Measurements from ENCODE around the gene BCCIP.

Gene BCCIP

DNA sequence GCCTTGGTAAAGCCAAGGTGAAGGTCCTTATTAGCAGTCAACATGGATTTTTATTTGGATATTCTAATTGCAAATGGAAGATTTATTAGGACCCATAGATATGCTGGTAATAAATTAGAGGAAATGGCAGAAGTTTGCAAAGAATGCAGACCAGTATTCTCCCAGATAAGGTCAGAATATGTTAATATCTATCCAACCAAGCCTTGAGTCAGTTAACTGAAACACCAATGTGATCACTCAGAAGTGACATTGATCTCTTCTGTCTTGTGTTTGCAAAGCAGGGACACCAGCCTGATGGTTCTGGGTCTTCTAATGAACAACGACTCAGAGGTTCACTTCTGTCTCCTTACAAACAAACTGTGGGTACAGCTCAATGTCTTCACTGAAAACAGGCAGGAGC, 21.8 kb upstream of the BCCIP start:
- H3K4me3 ChIP-seq (ENCODE audit: low read length) = no peak overlapping the region
- H3K4me1 ChIP-seq (ENCODE audit: insufficient read depth, low read length) = no peaks in the 10 kb centered on the region
- no peak overlapping the region for H3K9ac ChIP-seq (ENCODE audit: low read depth, low read length)
- no peaks in the 10 kb centered on the region for H3K9me3 ChIP-seq (ENCODE audit: insufficient read depth, low read depth, low read length)
- no peaks in the 10 kb centered on the region for H3K27me3 ChIP-seq (ENCODE audit: insufficient read depth, low read length)
- peaks cover 53% of the 10 kb centered on the region for H3K36me3 ChIP-seq (ENCODE audit: insufficient read depth, low read depth, low read length)
- H3K27ac ChIP-seq (ENCODE audit: low read length) = no peak overlapping the region

DNA sequence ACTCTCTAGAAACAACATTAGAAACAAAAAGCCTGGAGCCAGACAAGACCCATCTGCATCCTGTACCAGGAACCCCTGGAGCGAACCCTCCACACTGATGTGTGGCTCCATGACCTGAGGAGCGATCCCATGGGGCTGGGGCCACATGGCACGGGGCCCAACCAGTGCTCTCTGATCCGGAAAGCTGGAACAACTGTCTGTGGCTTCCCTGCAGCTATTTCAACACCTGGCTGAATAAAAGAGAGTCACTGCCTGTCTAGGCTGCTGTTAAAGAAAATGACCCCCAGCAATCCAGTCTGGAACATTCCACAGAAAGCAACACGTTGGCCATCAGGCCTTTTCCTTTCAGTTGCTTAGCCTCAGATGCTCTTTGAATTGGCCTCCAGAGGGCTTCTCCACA, 21.2 kb upstream of the BCCIP start:
- Histone ChIP-seq H3K27ac (ENCODE audit: low read length) (no peak overlapping the region), H3K27me3 (ENCODE audit: insufficient read depth, low read length) (no peaks in the 10 kb centered on the region), H3K9ac (ENCODE audit: low read depth, low read length) (no peak overlapping the region), H3K9me3 (ENCODE audit: insufficient read depth, low read depth, low read length) (no peaks in the 10 kb centered on the region), H3K4me3 (ENCODE audit: low read length) (no peak overlapping the region), H3K36me3 (ENCODE audit: insufficient read depth, low read depth, low read length) (peaks cover 56% of the 10 kb centered on the region), H3K4me1 (ENCODE audit: insufficient read depth, low read length) (no peaks in the 10 kb centered on the region)

DNA sequence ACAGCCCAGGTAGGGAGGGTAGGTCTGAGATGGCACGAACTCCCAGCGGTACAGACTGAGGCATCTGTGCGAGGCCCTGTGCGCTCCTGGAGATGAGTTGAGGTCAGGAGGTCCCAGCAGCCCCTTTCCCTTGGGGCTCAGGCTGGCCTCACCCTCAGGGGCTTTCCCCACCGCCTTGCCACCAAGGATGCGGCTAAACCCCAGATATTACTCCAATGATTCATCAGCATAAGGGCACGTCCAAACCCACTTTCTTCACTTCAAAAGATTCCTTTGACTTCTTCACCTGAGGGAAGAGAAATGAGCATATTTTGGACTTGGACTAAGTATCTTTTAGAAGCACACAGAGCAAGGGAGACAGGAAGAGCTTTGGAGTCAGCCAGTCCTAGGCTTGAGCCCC, 20.6 kb upstream of the BCCIP start:
- Histone ChIP-seq H3K9ac (ENCODE audit: low read depth, low read length) (no peak overlapping the region), H3K36me3 (ENCODE audit: insufficient read depth, low read depth, low read length) (peaks cover 56% of the 10 kb centered on the region), H3K9me3 (ENCODE audit: insufficient read depth, low read depth, low read length) (no peaks in the 10 kb centered on the region), H3K4me3 (ENCODE audit: low read length) (no peak overlapping the region), H3K27ac (ENCODE audit: low read length) (no peak overlapping the region), H3K4me1 (ENCODE audit: insufficient read depth, low read length) (no peaks in the 10 kb centered on the region), H3K27me3 (ENCODE audit: insufficient read depth, low read length) (no peaks in the 10 kb centered on the region)

DNA sequence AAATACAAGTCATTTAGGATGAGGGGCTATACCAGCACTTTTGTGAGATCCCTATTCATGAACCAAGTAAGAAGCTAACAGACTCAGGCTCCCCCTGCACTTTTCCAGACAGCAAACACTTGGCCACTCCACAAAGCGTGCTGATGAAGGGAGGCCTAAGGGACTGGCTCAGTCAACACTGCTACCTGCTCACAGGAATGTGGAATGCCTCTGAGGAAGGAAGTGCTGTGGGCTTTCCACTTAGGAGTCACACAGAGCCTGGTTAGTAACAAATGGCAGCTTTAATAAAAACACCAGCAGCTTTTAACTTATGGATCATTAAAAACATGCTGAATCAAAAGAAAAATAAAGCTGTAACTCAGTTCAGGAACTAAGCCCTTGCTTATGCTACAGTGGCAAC, 15.3 kb upstream of the BCCIP start:
- Histone ChIP-seq H3K27ac (ENCODE audit: low read length) (no peak overlapping the region), H3K36me3 (ENCODE audit: insufficient read depth, low read depth, low read length) (peaks cover 70% of the 10 kb centered on the region)

DNA sequence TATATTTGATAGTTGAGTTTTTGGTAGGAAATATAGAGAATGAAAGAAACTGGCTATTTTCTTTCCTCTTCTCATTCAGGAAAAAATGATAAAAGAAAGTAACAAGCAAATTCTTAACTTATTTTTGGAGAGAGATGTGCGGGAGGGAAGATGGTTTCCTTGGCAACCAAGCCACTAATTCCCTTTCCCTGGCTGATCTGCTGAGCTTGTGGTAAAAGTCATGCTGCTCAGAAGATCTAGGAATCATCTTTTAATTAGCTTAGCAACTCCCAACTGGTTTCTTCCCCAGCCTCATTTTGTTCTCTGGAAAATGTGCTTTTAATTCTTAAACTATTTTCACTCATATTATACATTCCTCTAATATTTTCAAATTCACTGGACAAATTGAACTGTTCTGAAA, 12.1 kb upstream of the BCCIP start:
- H3K9ac ChIP-seq (ENCODE audit: low read depth, low read length) = no peak overlapping the region
- H3K27ac ChIP-seq (ENCODE audit: low read length) = no peak overlapping the region
- peaks cover 76% of the 10 kb centered on the region for H3K36me3 ChIP-seq (ENCODE audit: insufficient read depth, low read depth, low read length)
- H3K9me3 ChIP-seq (ENCODE audit: insufficient read depth, low read depth, low read length) = no peaks in the 10 kb centered on the region
- no peak overlapping the region for H3K4me3 ChIP-seq (ENCODE audit: low read length)
- H3K4me1 ChIP-seq (ENCODE audit: insufficient read depth, low read length) = no peaks in the 10 kb centered on the region
- H3K27me3 ChIP-seq (ENCODE audit: insufficient read depth, low read length) = no peaks in the 10 kb centered on the region

More for the DNA sequence above, 15.3 kb upstream of the BCCIP start:
- H3K4me1 ChIP-seq (ENCODE audit: insufficient read depth, low read length) = no peaks in the 10 kb centered on the region
- H3K4me3 ChIP-seq (ENCODE audit: low read length) = no peak overlapping the region
- H3K9ac ChIP-seq (ENCODE audit: low read depth, low read length) = no peak overlapping the region
- no peaks in the 10 kb centered on the region for H3K9me3 ChIP-seq (ENCODE audit: insufficient read depth, low read depth, low read length)
- H3K27me3 ChIP-seq (ENCODE audit: insufficient read depth, low read length) = no peaks in the 10 kb centered on the region

DNA sequence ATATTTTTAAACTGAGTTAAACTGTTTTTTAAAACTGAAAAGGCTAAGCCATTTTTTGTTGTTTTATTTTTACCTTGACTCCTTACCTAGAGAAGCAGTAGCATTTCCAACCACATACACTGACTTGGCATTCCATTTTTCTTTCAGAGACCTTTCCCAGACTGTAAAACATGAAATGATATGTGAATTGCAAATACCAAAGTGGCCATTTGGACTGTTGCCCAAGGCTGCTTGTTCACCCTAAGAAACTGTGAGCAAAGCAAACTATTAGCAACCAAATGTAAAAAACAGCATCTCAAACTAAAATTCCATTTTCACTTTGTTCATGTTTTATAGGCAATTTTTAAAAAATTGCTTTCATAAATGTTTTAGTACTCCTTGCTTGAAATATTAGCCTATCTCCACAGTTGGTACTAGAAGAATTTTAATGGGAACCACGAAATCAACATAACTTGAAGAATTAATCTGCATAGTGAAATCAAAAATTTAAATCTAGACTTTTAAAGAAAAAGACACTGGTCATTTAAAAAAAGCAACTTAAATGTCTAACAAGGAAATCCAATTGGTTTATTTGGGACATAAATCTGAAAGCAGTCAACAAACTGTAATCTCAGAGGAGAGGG, 11.1 kb upstream of the BCCIP start:
- Histone ChIP-seq H3K27me3 (ENCODE audit: insufficient read depth, low read length) (no peaks in the 10 kb centered on the region), H3K9ac (ENCODE audit: low read depth, low read length) (no peak overlapping the region), H3K4me3 (ENCODE audit: low read length) (no peak overlapping the region), H3K4me1 (ENCODE audit: insufficient read depth, low read length) (no peaks in the 10 kb centered on the region), H3K27ac (ENCODE audit: low read length) (no peak overlapping the region), H3K9me3 (ENCODE audit: insufficient read depth, low read depth, low read length) (no peaks in the 10 kb centered on the region), H3K36me3 (ENCODE audit: insufficient read depth, low read depth, low read length) (peaks cover 66% of the 10 kb centered on the region)

DNA sequence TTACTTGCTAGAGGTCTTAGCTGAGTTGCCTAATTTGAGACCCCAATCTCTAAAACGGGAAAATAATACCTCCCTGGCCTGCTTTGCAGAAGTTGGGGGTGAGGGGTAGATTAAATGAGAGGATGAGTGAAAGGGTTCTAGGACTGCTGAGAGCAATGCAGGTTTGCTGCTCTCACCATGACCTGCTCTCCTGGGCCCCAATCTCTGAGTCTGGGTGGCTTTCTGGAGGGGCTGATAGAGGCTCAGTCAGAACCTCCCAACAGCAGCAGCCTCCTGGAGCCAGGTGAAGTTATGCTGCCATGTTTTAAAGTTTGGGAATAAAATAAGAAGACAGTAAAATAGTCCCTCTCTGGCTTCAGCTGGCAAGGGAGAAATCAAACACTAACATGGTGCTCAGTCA, 7.6 kb upstream of the BCCIP start:
- Histone ChIP-seq H3K4me3 (ENCODE audit: low read length) (no peak overlapping the region), H3K36me3 (ENCODE audit: insufficient read depth, low read depth, low read length) (peaks cover 45% of the 10 kb centered on the region), H3K27ac (ENCODE audit: low read length) (no peak overlapping the region), H3K4me1 (ENCODE audit: insufficient read depth, low read length) (no peaks in the 10 kb centered on the region), H3K27me3 (ENCODE audit: insufficient read depth, low read length) (no peaks in the 10 kb centered on the region), H3K9me3 (ENCODE audit: insufficient read depth, low read depth, low read length) (no peaks in the 10 kb centered on the region), H3K9ac (ENCODE audit: low read depth, low read length) (no peak overlapping the region)

DNA sequence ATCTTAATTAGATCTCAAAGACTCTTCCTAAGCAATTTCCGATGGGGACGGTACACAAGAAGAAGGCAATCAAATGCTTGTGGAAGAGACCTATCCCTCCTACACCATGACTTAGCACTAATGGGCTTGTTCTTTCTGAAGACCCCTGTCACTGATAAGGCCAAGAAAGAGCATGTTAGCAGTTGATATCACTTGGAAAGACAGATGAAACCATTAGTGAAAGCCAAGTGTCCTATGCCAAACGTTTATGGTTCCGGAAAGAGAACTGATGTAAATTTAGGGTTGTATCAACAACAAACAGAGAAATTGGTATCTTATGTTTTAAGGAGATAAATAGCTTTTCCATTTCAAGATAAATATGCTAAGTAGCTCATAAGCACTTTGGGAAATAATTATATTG, 6.8 kb upstream of the BCCIP start:
- H3K4me1 ChIP-seq (ENCODE audit: insufficient read depth, low read length) = no peaks in the 10 kb centered on the region
- H3K27me3 ChIP-seq (ENCODE audit: insufficient read depth, low read length) = no peaks in the 10 kb centered on the region
- H3K27ac ChIP-seq (ENCODE audit: low read length) = no peak overlapping the region
- H3K9me3 ChIP-seq (ENCODE audit: insufficient read depth, low read depth, low read length) = no peaks in the 10 kb centered on the region
- peaks cover 38% of the 10 kb centered on the region for H3K36me3 ChIP-seq (ENCODE audit: insufficient read depth, low read depth, low read length)
- H3K9ac ChIP-seq (ENCODE audit: low read depth, low read length) = no peak overlapping the region
- H3K4me3 ChIP-seq (ENCODE audit: low read length) = no peak overlapping the region

DNA sequence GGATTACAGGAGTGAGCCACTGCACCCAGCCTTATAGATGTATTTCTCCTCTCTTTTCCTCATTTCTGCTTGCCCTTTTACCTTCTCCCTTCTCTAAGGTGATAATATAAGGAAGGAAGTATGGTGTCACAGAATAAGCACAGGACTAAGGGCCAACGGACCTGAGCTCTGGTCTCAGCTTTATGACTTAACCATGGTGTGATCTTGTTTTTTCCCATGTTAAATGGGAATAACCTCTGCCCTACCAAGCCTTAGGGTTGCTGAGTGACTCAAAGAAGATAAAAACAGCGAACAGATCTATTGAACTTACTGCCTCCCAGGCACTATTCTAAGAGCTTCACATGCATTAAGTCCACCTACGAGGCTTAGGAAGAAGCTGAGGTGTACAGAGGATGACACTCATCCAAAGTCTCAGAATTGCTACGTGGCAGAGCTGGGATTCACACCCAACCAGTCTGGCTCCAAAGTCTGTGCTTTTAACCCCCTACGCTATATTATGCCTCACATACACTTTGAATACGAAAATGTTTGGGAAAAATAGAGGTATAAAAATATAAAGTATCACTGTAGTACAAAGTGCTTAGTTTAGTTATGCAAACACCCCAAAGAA, 5.9 kb upstream of the BCCIP start:
- H3K36me3 ChIP-seq (ENCODE audit: insufficient read depth, low read depth, low read length) = peaks cover 32% of the 10 kb centered on the region
- H3K4me3 ChIP-seq (ENCODE audit: low read length) = no peak overlapping the region
- H3K9ac ChIP-seq (ENCODE audit: low read depth, low read length) = no peak overlapping the region
- no peaks in the 10 kb centered on the region for H3K27me3 ChIP-seq (ENCODE audit: insufficient read depth, low read length)
- no peaks in the 10 kb centered on the region for H3K4me1 ChIP-seq (ENCODE audit: insufficient read depth, low read length)
- H3K9me3 ChIP-seq (ENCODE audit: insufficient read depth, low read depth, low read length) = no peaks in the 10 kb centered on the region
- no peak overlapping the region for H3K27ac ChIP-seq (ENCODE audit: low read length)

DNA sequence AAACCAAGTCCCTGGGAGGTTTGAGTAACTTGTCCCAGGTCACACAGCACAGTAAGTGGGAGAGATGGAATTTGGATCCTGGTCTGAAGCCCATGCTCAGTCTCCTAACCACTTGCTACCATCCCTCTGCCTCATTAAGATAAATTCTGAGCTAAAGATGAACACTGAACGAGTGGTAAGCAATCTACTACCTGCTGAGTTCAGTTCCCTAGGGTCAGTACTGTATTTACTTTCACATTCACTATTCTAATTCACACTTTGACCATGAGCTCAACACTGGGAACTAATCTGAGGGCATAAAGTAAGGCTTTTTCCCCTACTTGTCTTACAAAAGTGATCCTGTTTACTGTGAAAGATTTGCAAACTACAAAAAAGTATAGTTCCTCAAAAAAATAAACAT, 2.6 kb upstream of the BCCIP start:
- H3K9ac ChIP-seq (ENCODE audit: low read depth, low read length) = no peak overlapping the region
- peaks cover 10% of the 10 kb centered on the region for H3K4me1 ChIP-seq (ENCODE audit: insufficient read depth, low read length)
- no peak overlapping the region for H3K27ac ChIP-seq (ENCODE audit: low read length)
- no peaks in the 10 kb centered on the region for H3K27me3 ChIP-seq (ENCODE audit: insufficient read depth, low read length)
- H3K9me3 ChIP-seq (ENCODE audit: insufficient read depth, low read depth, low read length) = no peaks in the 10 kb centered on the region
- peaks cover 13% of the 10 kb centered on the region for H3K36me3 ChIP-seq (ENCODE audit: insufficient read depth, low read depth, low read length)
- no peak overlapping the region for H3K4me3 ChIP-seq (ENCODE audit: low read length)

DNA sequence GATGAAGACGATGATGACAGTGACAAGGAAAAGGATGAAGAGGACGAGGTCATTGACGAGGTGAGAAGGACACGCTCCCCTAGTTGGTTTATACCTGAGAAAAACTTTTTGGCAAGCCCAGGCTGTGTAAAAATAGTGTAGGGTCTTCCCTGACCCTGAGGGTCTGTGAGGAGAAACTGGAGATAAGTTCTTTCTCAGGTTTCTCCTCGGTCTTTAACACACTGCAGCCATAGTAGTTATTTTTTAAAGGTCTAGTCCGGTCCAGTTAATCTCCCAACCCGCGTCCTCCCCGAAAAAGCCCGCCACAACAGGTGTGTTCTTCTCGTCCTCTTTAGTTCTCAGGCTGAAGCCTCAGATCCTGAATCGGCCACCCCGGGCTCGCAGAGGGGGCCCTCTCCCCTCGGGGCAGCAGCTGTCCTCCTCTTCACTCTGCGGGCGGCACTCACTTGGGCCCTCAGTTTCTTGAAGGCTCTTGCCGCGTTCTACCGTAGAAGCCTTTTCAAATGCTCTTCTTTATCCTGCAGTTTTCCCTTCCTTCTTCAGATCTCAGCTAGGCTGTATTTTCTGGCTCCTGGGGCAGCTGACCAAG, 411 bp downstream of the BCCIP start:
- no peaks in the 10 kb centered on the region for H3K9me3 ChIP-seq (ENCODE audit: insufficient read depth, low read depth, low read length)
- peak overlapping the region; percentile 97 for H3K9ac ChIP-seq (ENCODE audit: low read depth, low read length)
- peaks cover 10% of the 10 kb centered on the region for H3K4me1 ChIP-seq (ENCODE audit: insufficient read depth, low read length)
- peak overlapping the region; percentile 93 for H3K27ac ChIP-seq (ENCODE audit: low read length)
- peaks cover 41% of the 10 kb centered on the region for H3K36me3 ChIP-seq (ENCODE audit: insufficient read depth, low read depth, low read length)
- H3K27me3 ChIP-seq (ENCODE audit: insufficient read depth, low read length) = no peaks in the 10 kb centered on the region
- H3K4me3 ChIP-seq (ENCODE audit: low read length) = peak overlapping the region; percentile 98

DNA sequence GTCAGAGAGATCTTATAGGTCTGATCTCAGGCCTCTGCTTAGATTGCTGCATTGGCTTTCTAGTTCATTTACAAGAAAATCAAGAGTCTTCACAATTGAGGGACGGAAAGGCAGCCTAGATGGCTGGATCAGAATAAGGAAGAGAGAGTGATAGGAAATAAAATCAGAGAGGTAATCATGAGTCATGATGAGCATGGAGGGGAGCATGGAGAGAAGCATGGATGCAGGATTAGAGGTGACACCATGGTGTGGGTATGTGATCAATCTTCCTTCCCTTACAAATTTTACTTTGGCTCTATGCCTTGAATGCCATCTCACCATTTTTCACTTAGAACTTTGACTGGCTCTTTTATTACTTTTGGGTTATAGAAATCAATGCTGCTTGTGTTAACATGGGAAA, 1.4 kb downstream of the BCCIP start:
- Histone ChIP-seq H3K4me3 (ENCODE audit: low read length) (peak overlapping the region; percentile 98), H3K9ac (ENCODE audit: low read depth, low read length) (peak overlapping the region; percentile 97), H3K36me3 (ENCODE audit: insufficient read depth, low read depth, low read length) (peaks cover 50% of the 10 kb centered on the region), H3K9me3 (ENCODE audit: insufficient read depth, low read depth, low read length) (no peaks in the 10 kb centered on the region), H3K27me3 (ENCODE audit: insufficient read depth, low read length) (no peaks in the 10 kb centered on the region), H3K4me1 (ENCODE audit: insufficient read depth, low read length) (peaks cover 10% of the 10 kb centered on the region), H3K27ac (ENCODE audit: low read length) (no peak overlapping the region)
